ENCODE data around the gene ATG3.
"Not testable (repeated sequence)": the region's sequence is repeated elsewhere in the genome, so short reads cannot be mapped to it uniquely, and the experiment has no call there.

ATG3 gene

DNA sequence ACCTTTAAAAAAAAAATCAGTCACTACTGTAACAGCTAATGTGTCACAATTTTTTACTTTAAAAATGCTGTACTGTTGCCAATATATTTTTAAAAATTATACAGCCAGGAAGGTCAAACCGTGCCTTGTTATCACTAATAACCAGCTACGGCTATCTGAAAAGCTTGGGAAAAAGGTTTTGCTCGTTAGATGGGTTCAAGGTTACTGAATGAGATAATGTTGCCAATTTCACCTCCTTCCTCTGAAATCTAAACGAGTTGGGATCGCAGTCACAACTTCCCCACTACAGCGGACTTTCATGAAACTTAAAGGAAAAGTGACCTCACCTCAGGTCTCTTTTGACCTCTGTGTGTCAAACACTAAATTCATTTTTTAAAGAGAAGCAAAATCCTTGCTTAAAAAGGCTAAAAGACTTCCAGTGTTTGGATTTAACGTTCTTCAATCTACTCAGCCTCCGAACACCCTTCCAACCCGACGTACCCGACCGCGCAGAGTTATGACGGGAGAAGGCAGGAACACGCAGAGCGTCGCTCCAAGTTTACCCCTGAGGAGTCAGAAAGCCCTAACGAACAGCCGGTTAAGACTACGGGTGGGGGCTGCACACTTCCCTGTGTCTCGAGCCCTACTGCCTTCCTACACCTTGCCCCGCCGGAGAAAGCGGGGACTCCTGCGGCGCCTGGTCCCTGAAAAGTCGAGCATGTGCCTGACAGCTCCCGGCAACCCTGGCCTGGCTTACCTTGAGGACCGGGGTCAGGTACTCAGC is 860 bp downstream of the ATG3 start:
- no peak for DNase-seq

DNA sequence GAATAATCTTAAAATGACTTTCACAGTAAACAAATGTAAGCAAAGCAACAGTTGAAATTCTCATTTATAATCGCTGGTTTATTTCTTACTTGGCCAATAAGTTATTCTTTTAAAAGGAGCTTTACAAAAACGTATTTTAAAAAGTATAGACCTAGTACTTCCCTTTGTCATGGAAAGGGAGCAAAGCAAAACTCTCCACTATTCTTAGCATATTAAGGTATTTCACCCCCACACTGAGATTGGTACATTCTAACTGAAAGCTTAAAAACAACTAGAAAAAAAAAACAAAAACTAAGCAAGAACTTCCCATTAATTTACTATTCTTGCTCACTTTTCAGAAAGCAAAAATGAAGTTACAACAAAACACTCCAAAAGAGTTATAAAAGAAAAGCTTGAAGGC is 1.5 kb downstream of the ATG3 start:
- DNase-seq = no peak

DNA sequence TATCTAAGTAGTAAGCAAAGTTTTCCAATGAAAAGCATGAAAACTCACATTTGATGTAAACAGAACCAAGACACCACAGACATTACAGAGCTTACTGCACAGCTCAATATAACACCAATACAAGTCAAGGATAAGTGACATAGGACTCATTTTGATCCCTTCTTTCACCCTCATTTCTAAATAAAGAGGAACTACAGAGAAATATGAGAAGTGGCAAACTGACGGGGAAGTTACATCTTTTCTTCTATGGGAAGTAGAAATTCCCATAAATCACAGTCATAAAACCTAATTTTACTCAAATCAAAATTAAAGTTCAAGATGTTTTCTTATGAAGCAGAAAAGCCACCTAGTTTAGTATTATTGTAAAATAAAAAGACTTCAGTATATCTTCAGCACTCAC is 3.8 kb downstream of the ATG3 start:
- no peak for DNase-seq

DNA sequence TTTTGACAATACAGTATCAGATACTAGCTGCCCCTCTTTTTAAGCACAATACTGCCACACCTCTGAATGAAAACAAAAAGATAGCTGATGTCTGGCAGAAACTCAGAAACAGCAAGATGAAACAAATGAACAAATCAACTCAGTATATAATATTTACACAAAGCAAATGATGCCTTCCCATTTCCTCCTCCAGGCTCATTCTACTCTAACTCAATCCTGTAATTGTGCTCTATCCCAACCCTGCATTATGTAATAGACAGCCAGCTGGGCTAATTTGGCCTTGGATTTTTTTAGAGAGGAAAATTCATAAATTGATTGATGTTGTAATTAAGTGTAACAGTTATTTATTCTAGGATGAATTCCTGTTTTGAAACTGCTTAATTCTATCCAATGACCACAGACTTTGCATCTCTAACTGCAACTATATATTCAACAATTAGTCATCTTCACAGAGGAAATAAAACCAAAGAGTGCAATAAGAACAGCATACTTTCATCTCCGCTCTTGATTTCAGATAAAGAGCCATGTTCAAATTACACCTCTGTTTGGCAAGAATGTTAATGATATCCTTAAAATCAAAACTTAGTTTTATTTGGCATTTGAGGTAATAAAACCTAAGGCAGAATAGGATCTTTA is 6.1 kb downstream of the ATG3 start:
- no peak for DNase-seq

DNA sequence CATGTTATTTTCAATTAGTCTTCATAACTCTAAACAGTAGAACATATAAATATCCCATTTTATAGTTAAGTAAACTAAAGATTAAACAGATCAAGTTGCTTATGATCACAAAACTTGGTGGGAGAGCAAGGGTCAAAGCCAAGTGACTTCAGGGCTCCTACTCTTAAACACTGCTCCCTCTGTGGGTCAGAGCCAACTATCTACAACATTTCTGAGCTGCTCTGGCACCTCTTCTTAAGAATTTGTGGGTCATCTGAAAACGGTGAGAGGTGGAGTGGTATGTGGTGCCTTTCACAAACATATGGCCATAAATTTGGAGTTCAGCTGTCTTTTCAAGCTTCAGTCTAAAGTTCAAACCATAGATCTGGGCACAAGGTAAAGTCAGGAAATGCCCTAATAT is 10.9 kb downstream of the ATG3 start:
- DNase-seq = no peak

DNA sequence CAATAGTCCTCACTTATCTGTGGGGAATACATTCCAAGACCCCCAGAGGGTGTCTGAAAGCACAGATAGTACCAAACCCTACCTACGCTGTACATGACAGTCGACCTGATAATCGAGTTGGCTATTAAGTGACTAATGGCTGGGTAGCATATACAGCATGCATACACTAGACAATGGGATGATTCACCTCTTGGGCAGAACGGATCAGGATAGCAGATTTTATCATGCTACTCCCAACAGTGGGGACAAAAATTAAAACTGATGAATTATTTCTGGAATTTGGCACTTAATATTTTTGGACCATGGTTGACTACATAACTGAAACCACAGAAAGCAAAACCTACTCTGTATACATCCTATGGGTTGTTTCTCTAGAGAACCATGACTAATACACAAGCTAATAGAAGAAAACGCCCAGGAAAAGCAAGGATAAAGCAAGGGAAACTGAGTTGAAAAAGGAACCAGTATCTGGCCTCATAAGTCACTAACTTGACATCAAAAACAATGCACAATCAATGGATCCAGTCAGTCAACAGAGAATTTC is 15.5 kb downstream of the ATG3 start:
- no peak for DNase-seq

DNA sequence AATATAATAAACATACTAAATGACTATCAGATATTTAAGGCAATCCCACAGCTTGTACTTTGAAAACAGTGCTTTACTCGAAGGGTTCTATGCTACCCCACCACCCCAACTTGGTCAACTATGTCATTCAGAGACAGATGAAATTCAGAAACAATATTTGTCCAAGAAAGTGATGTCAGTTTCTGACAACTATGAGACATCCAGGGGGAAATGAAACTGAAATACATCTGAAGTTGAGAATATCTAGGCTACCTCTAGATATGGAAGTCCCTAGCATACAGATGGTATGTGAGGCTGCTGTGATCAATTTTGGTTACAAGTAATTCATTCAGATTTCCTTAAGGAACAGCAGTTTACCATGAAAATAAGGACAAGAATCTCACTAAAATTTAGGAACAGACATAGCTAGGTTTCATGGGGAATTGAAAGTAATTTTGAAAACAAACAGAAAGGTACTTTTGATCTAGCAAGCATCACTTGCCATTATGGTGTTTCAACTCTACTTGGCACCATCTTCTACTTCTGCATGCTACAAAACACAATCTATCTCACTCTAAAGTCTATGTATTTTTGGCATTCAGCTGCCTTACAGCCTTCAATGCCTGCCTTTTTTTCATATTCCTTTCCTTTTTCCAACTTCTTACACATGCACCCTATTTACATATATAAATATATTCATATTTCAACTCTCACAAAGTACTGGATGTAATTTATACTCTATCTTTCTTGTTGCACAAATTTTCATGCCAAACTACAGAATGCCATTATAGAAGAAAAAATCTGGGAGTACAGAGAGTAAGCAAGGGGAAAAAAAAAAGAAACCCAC is 21.7 kb downstream of the ATG3 start:
- DNase-seq = no peak

DNA sequence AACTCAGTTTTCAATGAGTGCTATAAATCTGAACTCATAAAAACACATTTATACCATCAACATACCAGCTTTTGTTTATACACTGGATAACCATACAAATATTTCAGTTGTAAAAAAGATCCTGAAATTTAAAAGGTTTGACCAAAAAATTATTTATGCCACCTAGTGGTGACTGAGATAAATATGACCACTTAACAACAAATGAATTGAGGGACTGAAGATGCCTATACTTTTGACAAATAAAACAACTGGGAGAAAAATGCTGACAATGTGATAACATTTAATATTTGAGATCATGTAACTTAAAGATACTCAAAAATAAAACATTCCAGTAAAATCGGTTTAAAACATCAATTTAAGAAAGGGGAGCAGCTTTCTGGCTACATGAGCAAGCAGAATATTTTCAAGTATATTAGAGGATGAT is 30.4 kb downstream of the ATG3 start:
- no peak for DNase-seq

DNA sequence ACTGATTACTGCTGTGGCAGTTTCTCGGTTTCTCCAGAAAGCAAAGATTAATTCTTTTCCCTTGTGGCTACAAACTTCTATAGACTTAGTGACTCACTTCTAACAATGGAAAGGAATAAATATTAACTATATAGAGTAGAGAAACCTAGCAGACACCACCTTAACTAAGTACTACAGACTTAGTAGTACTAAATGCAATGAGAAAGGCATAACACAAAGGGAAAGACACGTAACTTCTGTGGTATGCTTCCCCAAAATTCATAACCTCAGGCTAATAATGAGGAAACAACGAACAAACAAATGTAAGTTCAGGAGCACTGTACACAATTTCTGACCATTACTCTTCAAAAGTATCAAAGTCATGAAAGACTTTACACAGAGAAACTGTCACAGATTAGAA is 31.2 kb downstream of the ATG3 start:
- no peak for DNase-seq

DNA sequence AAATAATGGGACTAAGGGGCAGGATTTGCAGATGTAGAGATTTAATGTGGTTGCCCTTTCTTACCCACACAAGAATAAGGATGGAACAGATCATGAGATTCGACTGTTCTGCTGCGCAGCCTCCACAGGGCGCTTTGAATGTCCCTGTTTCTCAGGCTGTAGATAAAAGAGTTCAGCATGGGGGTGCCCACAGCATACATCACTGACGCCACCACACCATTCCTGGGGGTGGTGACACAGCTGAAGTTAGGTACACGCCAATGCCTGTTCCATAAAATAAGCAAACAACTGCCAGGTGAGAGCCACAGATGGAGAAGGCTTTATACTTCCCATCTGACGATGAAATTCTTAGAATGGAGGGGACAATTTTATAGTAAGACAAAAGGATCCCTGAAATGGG is 37.6 kb downstream of the ATG3 start:
- not testable (repeated sequence) for DNase-seq

DNA sequence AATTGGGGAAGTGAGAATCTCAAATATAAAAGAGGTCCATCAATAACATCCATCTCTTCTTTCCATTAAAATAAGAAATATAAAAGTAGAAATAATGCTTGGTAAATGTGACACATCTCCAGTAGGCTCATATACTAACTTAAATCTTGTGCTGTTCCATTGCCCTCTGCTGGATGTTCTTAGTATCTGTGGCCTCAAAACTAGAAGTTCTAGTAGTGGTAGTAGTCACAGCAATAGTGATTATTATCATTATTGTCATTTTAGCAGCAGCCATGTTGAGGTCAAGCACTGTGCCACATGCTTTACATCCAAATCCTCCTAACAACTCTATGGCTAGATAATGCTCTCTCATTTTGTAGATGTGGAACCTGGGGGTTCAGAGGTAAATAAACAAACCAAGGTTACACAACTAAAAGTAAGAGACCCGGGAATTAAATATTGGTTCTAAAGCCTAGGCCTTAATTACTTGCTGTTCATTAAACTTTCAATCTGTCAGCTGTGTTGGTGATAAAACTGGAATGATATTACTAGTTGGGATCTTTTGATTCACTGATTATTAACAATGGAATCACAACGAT is 42.2 kb downstream of the ATG3 start:
- DNase-seq = no peak

DNA sequence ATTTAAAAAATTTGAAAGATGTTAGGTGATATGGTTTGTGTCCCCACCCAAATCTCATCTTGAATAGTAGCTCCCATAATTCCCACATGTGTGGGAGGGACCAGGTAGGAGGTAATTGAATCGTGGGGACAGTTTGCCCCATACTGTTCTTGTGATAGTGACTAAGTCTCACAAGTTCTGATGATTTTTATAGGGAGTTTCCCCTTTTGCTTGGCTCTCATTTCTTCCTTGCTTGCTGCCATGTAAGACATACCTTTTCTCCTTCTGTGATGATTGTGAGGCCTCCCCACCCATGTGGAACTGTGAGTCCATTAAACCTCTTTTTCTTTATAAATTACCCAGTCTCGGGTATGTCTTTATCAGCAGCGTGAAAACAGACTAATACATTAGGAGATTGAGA is 42.8 kb downstream of the ATG3 start:
- not testable (repeated sequence) for DNase-seq

DNA sequence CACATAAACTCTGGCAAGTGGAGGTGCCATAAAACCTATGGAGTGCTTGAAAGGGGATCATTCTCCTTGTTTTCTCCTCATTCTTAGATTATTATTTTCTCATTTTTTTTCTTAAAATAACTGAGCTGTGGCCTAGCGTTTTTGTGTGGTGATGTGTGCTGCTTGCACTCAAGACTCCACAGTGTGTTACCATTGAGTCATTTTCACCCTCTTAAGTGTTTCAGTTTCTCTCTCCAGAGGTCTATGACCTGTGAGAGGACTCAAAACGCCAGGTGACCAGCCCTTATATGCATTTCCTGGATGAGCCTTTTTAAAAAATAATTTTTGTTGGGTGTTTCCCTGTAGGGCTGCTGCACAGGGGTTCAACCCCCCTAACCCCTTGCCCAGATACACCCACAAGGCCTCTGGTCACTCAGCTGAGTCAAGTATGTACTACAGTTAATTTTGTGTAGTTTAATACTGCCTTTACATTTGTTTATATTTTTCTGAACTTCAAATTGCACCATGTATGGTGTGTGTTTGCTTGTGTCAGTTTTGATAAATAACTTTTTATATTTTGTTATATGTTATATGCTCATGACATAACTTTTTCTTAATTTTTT is 47.1 kb downstream of the ATG3 start:
- no peak for DNase-seq

DNA sequence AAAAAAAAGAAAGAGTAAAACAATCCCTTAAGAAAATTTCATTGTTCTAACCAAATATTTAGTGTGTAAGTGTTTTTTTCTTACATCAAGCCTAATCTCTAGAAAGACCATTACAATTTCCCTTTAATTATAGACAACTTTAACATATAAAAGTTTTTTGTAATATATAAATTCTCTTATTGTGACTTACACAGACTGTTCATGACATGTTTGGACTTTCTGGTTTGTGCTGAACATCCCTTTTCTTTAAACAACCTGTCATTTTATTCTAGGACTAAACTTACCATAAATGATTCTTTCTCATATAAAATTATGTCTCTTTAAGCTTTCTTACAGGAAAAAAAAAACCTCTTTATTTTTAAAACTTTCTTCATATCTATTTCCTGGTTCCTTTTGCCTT is 49.4 kb downstream of the ATG3 start:
- no peak for DNase-seq

DNA sequence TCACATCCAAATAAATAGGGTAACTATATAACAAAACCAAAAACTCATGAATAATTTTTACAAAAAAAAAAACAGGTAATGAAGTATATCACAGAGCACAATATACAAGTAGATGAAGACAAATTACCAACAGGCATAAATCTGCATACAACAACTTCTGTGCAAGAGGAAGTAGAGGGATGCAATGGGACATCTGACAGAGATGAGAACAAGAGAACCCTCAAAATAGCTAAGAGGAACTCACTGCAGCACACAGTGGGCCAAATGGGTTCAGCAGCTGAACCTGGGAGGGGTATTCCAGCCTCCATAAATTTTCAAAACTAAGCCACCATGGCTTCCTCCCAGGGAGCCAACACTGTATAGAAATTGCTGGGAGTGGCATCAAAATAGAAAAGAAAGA is 52.9 kb downstream of the ATG3 start:
- no peak for DNase-seq

DNA sequence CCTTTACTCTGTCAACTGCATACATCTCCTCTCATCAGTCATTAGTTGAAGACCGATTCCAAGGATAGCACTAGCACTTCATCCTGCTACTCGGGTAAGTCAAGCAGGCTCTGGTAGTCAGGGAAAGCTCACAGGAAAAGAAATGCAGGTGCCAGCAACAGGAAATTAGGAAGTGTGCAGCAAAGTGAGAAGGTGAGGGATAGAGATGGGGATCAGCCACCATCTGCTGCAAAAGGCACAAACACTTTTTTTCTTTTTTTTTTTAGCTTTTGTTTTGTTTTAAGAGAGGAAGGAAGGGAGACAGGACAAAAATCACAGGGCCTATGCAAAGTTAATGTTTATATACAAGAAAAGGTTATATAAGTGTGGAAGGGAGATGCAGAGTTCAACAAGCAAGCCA is 53.5 kb downstream of the ATG3 start:
- DNase-seq = no peak

DNA sequence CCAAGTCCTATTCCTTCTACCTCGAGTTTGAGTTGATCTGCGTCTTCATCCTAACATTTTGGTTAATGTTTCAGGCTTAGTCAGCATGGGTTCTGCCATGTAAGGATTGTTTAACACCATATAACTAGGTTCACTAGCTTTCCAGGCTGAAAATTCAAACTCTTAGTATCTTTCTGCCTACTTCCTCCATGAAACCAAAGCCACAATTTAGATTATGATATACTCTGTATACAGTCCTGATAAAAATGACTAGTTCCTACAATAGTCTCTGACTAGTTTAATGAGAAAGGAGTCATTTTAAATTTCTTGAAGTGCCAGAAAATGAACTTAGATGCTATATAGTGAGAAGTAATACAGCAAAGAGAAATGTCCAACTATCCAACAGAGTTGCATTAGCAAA is 55.9 kb downstream of the ATG3 start:
- DNase-seq = no peak

DNA sequence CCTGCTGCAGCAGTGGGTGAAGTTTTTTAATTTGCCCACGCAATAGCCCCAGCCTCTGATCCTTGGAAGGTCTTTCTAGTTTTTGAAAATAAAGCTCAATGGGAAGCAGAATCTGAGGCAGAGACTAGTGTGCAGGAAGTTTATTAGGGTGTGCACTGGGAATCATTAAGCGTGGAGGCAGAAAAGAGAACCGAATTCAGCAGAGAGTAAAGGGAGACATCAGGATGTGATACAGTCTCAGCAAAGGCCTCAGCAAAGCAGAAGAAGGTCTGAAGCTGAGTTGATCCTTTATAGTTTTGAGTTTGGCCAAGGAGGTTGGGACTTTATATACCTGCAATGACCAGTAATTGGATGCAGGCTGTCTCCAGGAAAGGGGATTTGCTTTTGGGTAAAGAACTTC is 57.6 kb downstream of the ATG3 start:
- DNase-seq = no peak

DNA sequence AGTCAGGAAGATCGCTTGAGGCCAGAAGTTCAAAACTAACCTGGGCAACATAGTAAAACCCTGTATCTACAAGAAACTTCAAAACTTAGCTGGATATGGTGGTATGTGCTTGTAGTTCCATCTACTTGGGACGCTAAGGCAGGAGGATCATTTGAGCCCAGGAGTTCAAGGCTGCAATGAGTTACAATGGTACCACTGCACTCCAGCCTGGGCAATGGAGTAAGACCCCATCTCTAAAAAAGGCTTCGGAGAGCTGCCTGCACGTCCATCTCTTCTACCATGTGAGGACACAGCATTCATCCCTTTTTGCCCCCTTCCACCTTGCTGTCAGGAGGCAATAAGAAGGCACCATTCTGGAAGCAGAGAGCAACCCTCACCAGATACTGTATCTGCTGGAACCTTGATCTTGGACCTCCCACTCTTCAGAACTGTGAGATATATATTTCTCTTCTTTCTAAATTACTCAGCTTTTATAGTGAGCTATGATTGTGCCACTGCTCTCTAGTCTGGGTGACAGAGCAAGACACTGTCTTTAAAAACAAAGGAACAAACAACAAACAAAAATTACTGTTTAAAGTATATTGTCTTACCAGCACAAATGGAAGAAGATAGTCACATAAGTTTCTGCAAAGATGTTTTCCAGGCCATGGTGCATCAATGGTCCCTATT is 58.3 kb downstream of the ATG3 start:
- DNase-seq = no peak

DNA sequence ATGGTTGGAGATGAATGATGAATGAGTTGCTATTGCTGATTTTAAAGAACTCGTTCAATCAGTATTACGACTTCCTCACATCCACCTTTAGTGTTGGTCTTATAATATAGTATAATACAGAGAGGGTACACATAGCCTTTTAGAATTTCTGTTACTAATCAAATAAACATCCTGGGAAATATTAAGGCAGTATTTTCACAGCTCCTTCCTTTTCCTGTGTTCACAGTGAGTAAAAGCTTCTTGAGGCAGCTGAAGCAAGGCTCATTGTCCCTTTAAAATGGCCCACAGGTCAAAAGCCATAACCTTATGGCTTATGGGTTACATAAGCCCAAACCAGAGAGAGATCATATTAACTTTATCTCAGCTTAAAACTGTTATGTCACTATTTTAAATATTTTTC is 61.1 kb downstream of the ATG3 start:
- DNase-seq = no peak

DNA sequence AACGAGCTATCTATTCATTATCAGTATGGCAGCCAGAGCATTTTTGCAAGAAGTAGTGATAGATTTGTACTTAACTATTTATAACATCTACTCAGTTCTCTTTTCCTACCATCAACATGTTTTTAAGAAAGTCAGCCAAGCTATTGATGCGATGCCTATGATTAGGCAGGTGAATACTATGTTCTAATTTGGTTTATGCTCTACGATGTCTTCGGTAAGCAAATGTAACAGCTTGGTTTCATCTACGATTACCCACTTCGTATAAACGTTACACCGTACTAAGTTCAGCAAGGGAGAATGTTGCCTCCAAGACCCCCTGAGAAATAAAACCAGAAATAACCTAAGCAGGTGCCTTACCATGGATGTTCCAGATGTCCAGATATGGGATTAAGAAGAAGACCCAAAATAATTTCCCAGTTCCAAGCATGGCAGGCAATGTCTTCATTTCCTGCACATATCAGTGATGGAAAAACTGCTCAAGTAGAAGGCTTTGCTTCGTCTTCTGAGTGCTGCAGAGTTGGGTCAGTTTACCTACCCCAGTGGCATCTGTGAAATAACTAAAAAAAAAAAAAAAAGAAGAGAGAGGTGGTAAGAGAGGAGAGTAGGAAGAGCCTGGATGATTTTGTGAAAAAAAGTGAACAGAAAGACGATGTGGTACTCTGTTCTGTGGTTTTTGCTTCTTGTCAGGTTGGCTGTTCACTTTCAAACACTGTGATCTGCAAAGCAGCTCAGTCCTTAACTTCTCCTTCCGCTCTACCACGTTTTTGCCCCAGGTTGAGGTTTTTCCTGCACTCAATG is 62.6 kb downstream of the ATG3 start, which contains the start of gene BTLA:
TSS of gene BTLA (minus strand) at position 559 of the 798 bp plus-strand sequence. CDS start at position 445, 114 bp downstream.
- no peak for DNase-seq
